AG09309 (cell line): ENCODE data around the gene CLCF1.

Experiments used
- DNase-seq: peaks from one replicate; pipeline ENCODE4 v3.0.0-alpha.2; 2010; ENCODE audit warnings: low read depth
- H3K4me3 ChIP-seq: 2 replicates; pipeline ENCODE4 v1.5.1; 2011; ENCODE audit warnings: mild to moderate bottlenecking, low read depth, low read length, moderate library complexity; ENCODE audit not compliant: control insufficient read depth
- TF ChIP-seq, protein P1 (sequence below): IDR thresholded peaks from 2 replicates; pipeline ENCODE4 v1.5.1; 2011; ENCODE audit warnings: mild to moderate bottlenecking, low read depth, low read length, inconsistent platforms; ENCODE audit not compliant: insufficient read depth, control insufficient read depth; ENCODE audit errors: missing control alignments

CLCF1 gene

DNA sequence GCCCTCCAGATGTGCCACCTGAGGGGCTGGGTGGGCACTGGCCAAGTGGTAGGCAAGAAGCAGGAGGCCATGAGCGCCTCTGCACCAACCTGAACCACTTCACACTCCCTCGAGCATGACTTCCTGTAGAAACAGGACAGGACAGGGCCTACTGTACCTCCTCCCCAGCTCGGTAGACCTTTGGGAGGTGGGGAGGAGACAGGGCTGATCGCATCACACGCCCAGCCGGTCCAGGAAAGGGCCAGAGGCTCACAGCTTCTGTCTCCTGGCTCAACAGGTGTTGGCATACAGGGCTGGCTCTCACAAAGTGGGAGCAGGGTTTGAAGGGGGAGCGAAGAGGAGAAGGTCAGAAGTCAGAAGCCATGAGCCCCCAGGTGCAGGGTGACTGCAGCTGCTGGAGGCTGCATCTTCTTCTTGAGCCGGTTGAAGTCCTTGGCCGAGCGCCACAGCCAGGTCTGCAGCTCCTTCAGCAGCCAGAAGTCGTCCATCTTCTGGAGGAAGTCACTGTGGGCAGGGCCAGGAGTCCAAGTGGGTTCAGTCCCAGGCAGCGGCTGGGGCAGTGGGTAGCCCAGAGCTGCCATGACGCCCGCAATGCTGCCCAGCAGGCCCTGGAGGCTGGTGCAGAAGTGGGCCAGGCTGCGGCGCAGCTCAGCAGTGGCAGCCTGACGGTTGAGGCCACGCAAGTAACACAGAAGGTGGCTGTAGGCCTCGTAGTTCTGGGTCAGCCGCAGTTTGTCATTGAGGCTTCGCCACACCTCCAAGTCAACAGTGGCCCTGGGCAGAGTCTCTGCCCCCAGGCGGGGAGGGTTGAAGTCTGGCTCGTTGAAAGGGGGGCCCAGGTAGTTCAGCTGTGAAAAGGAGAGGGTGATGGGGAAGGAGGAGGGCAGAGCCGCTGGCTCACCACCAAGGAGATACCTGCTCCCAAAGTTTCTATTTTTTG lies 8.3 kb downstream of the CLCF1 start:
- TF ChIP-seq, protein P1, sequence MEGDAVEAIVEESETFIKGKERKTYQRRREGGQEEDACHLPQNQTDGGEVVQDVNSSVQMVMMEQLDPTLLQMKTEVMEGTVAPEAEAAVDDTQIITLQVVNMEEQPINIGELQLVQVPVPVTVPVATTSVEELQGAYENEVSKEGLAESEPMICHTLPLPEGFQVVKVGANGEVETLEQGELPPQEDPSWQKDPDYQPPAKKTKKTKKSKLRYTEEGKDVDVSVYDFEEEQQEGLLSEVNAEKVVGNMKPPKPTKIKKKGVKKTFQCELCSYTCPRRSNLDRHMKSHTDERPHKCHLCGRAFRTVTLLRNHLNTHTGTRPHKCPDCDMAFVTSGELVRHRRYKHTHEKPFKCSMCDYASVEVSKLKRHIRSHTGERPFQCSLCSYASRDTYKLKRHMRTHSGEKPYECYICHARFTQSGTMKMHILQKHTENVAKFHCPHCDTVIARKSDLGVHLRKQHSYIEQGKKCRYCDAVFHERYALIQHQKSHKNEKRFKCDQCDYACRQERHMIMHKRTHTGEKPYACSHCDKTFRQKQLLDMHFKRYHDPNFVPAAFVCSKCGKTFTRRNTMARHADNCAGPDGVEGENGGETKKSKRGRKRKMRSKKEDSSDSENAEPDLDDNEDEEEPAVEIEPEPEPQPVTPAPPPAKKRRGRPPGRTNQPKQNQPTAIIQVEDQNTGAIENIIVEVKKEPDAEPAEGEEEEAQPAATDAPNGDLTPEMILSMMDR: no peak
- no peak overlapping the region for H3K4me3 ChIP-seq
- no peak for DNase-seq

DNA sequence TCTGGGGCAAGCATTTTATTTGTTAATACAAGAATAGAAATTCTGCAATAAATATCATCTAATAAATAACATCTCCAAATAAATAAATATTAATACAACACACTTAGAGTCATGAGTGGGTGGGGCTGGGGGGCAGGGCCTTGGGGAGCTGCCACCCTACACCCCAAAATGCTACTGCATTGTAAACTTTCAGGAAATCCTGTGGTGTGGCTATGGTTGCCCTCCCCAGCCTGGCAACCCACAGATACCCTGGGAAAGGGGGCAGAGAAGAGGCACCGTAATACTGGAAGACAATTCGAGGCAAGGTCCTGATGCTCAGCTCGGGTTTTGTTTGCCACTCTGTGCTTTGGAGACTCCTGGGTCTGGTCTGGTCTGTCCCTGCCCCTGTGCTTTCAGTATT lies 9.2 kb downstream of the CLCF1 start:
- H3K4me3 ChIP-seq: no peak overlapping the region
- TF ChIP-seq, protein P1: no peak
- no peak for DNase-seq

DNA sequence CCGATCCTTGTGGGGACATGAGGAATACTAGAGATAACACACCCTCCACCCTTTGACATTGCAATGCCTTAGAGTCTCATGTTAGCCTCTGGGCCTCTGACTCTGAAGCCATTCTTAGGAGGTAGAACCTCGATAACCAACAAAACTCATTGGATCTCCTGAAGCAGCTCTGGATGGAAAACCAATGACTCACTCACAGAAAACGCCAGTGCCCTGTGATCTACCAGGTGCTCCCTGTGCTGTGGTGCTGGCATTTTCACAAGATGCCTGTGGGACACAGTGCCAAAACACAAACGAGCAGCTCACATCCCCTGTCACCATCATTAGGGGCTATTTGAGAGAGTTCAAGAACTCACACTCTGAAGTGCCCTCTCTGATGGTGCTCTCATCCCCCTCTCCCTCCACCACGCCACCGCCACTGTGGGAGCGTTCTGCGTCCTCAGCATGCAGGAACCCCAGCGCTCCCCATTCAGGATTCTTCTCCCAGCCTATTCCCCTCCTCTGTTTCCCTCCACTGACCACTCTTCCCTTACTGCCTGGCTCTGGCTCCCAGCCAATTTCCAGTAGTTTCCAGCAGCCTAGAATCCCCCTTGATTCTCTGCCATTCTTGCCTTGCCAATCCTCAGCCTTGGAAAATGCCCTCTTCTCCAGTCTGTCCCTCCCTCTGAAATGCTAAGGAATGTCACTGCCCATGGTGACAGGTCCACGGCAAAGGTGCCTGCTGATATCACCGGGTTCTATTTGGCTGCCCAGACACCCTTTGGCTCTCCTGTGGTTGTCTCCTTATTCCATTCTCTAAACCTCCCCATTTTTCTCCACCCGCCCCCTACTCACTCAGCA lies 15.3 kb downstream of the CLCF1 start:
- no peak overlapping the region for H3K4me3 ChIP-seq
- no peak for DNase-seq
- TF ChIP-seq, protein P1: no peak

DNA sequence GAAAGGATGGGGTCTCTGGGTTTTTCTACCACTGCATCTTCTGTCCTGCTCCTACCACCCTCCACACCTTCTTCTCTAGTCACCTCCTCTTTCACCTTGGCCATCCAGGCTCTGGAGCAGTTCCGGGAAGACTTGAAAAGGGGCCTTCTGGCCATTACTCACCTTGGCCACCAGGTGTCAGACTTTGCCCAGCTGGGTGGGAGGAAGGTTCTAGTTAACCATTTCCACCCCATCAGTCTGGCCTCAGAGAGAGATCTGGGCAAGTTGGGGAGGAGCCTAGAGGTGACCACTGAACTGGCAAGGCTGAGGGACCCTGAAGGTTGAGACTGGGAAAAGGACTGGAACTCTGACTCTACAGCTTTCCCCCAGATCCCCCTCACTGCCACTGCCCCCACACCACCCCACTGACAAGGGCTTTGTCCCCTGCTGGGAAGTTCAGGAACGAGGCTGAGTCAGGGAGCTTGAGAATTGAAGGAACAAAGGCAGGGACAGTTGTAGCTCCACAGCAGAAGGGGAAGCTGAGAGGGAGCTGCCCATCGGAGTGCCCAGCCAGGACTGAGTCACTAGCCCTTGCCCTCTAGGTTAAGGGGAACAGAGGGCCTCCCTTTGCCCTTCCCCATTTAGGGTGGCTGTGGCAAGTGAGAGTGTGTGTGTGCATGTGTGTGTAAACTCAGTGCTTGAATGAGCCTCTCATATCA lies 16.4 kb downstream of the CLCF1 start:
- TF ChIP-seq, protein P1: peak; percentile 94
- DNase-seq: no peak
- H3K4me3 ChIP-seq: no peak overlapping the region

DNA sequence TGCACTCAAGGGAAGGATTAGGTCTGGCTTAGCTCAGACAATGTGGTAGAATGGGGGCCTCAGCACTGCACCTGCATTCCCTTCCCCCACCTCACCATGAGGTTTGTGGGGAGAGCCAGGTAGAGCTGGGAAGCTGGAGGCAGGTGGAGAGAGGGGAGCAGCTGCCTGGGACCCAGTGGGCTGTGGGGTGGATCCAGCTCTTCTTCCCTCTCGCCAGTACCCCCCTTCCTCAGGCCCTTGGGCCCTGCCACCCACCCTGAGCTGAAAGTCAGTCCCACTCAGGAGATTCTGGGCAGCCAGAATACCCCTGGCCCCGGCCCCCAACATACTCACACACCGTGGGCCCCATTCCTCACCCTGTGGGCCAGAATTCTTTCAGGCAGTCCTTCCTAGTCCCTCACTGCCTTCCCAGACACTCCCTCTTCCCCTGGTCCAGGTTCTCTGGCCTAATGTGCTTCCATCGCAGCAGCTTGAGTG lies 17.0 kb downstream of the CLCF1 start:
- H3K4me3 ChIP-seq: no peak overlapping the region
- TF ChIP-seq, protein P1: no peak
- no peak for DNase-seq

DNA sequence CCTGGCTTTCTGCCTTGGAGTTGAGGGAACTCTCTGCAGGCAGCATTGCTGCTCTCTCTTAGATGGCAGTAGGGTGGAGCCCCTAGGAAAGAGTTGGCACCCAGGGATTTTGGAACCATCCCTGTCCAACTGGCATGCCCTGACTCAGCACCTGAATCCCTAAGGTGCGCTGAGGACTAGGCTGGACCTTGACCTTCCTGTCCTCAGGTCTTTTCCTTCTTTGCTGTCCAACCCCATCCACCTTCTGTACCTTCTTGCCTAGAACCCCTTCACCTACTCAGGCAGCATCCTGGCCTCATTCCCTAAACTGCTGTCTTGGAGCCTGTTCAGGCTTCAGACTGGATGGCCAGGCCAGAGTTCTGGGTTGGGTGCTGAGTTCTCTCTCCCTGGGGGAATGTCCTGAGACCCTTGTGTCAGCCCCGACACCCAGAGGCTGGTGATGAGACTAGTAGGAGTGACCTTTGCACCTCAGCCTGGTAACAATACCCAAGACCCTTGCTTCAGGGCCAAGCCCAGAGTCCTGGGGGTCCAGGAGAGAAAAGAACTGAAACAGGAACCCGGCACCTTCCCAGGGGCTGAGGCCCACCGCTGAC lies 17.5 kb downstream of the CLCF1 start:
- TF ChIP-seq, protein P1: no peak
- no peak for DNase-seq
- H3K4me3 ChIP-seq: no peak overlapping the region
